Measurements from ENCODE around the gene KLK15. TPM values are rescaled to one million over a fixed set of nuclear protein-coding genes. Genes with fewer than 3 reads are reported as not detected.
A peak's percentile ranks its signal among the peaks of the same experiment; 100 is the strongest.

Gene KLK15
- total and polyA plus RNA-seq, 2 of the 8 experiments (the other 6 are each of a cell fraction or from before 2014, with no cell fraction given), result not detected

DNA sequence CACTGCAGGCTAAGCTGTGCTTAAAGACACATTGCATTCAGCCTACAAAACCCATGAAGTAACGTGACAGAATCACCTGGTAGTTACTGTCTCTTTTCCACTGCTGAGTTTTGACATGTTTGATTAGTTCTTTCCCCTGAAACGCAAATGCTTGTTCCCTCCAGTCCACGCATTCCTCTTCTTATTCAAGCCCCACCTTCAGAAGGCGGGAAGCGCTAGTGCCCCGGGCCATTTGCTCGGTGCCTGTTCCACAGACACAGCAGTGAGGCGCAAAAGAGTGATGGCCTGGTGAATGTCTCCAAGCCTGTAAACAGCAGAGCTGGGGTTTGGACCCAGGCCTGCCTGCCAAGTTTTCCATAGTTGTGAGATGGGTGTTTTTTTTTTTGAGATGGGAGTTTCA, 32.3 kb downstream of the KLK15 start:
- H3K9ac ChIP-seq (replicated peaks in 1 of 4; ENCODE audit: extremely low read depth in 1 of 4, low read depth in 3 of 4, low read length in 3 of 4), result no peak overlapping the region
- TF ChIP-seq POLR2AphosphoS5 (IDR thresholded peaks at IDR 0.05; ENCODE audit: low read depth, low read length) (peak; percentile 40; the same call in 1 of the 2 replicates), CBX8 (IDR thresholded peaks at IDR 0.05; ENCODE audit: borderline replicate concordance, low read depth, low read length) (no peak), CTBP2 (IDR thresholded peaks at IDR 0.05; ENCODE audit: borderline replicate concordance, insufficient read depth, insufficient read length, low read length) (no peak), SUZ12 (IDR thresholded peaks at IDR 0.05; ENCODE audit: low read length) (no peak), TAF7 (optimal IDR thresholded peaks at IDR 0.05; ENCODE audit: borderline replicate concordance, low read depth, low read length) (no peak)
- TF ChIP-seq, protein P1, sequence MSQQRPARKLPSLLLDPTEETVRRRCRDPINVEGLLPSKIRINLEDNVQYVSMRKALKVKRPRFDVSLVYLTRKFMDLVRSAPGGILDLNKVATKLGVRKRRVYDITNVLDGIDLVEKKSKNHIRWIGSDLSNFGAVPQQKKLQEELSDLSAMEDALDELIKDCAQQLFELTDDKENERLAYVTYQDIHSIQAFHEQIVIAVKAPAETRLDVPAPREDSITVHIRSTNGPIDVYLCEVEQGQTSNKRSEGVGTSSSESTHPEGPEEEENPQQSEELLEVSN (IDR thresholded peaks at IDR 0.05), result no peak
- H2BK15ac ChIP-seq (ENCODE audit: low read length), result no peak overlapping the region
- H4K5ac ChIP-seq (ENCODE audit: insufficient read length, low read depth, low read length), result no peak overlapping the region
- peaks cover 49 to 51% of the 10 kb centered on the region in 2 experiments for H4K20me1 ChIP-seq (replicated peaks in 1 of 2; ENCODE audit: control insufficient read depth in 1 of 2, insufficient read depth in 2 of 2, low read length in 2 of 2)
- WGBS, 2 experiments (ENCODE audit: extremely low coverage in 1 of 2, insufficient coverage in 1 of 2, insufficient read length in 1 of 2, insufficient replicate concordance in 2 of 2, low coverage in 1 of 2, low lambda C conversion rate in 2 of 2, missing lambda C conversion rate in 1 of 2), result 93% methylated on average over 8 of the region's 8 CpGs; no CpG with 5 or more reads in 1 of the 2 experiments
- no peak overlapping the region for H2AFZ ChIP-seq (ENCODE audit: low read length)
- H2BK120ac ChIP-seq (replicated peaks; ENCODE audit: low read depth, low read length), result no peak overlapping the region
- H3K27me3 ChIP-seq (replicated peaks in 1 of 4; ENCODE audit: control insufficient read depth in 3 of 4, extremely low read depth in 1 of 4, insufficient read depth in 3 of 4, low read length in 3 of 4), result no peaks in the 10 kb centered on the region; a peak in 1 of 7 replicates
- H3K4ac ChIP-seq (replicated peaks; ENCODE audit: insufficient read length, low read depth, low read length), result no peak overlapping the region
- no peak overlapping the region for H4K8ac ChIP-seq (ENCODE audit: extremely low read depth, insufficient read depth, low read length)
- POLR2A ChIA-PET (ENCODE audit: partially characterized antibody), result interaction anchor here (0.7 to 15.0 kb wide), 18 partner anchors 10 to 304 kb away, joined by 3 to 275 read pairs (median 4); partner anchors contain the start of genes ACP4, KLK1 and KLK4
- H3K79me1 ChIP-seq (ENCODE audit: low read depth, low read length), result peaks cover 14% of the 10 kb centered on the region
- H3K9me3 ChIP-seq (ENCODE audit: insufficient read depth in 2 of 2, low read depth in 1 of 2, low read length in 1 of 2), result no peaks in the 10 kb centered on the region
- CTCF ChIA-PET (ENCODE audit: partially characterized antibody), result interaction anchor here (0.6 to 1.8 kb wide), 3 partner anchors 96 to 264 kb away, joined by 3 to 5 read pairs (median 4); no protein-coding TSS in a partner anchor
- peaks cover 0 to 11% (median 6%) of the 10 kb centered on the region in 4 experiments; a peak in 5 of 7 replicates for H3K4me1 ChIP-seq (replicated peaks in 1 of 4; ENCODE audit: control insufficient read depth in 3 of 4, insufficient read depth in 4 of 4, low read length in 3 of 4)
- H3K14ac ChIP-seq (ENCODE audit: insufficient read length), result no peak overlapping the region
- no peak for FAIRE-seq
- H3K4me2 ChIP-seq (ENCODE audit: insufficient read depth in 1 of 2, low read depth in 2 of 2, low read length in 2 of 2), result no peak overlapping the region
- no peak overlapping the region for H2BK20ac ChIP-seq (ENCODE audit: low read length)
- H2AK5ac ChIP-seq (ENCODE audit: low read depth, low read length), result no peak overlapping the region
- no peak overlapping the region for H2BK12ac ChIP-seq (ENCODE audit: low read depth, low read length)
- no peak overlapping the region for H3K23ac ChIP-seq (ENCODE audit: insufficient read length)
- DNase-seq (ENCODE audit: low read depth in 1 of 2, low spot score in 2 of 2), result no peak
- H3K56ac ChIP-seq (replicated peaks; ENCODE audit: insufficient read length, low read depth, low read length), result no peak overlapping the region
- H3K79me2 ChIP-seq (ENCODE audit: control insufficient read depth in 1 of 2, insufficient read depth in 2 of 2, low read length in 2 of 2), result peaks cover 25 to 45% of the 10 kb centered on the region in 2 experiments
- no peak overlapping the region for H3K27ac ChIP-seq (ENCODE audit: low read depth, low read length)
- H3K4me3 ChIP-seq (ENCODE audit: extremely low read depth in 1 of 4, insufficient read depth in 2 of 4, low read depth in 3 of 4, low read length in 4 of 4), result no peak overlapping the region
- H3K23me2 ChIP-seq (ENCODE audit: low read depth, low read length), result peaks cover 8% of the 10 kb centered on the region
- no peak overlapping the region for H3K18ac ChIP-seq (ENCODE audit: extremely low read depth, low read length)
- peaks cover 32 to 58% (median 50%) of the 10 kb centered on the region in 4 experiments; a peak in 7 of 8 replicates for H3K36me3 ChIP-seq (ENCODE audit: control insufficient read depth in 2 of 4, insufficient read depth in 4 of 4, low read length in 3 of 4)
- no peak overlapping the region for H2BK5ac ChIP-seq (ENCODE audit: low read depth, low read length)
- no peak overlapping the region for H4K91ac ChIP-seq (replicated peaks; ENCODE audit: insufficient read length, low read length)

Data from H1 (cell line).